Stimulated activated CD8-positive, alpha-beta memory T cell treated with anti-CD3 and anti-CD28 coated beads, Interleukin-7, amount 100 ng/mL, for 24 hours (primary cell): ENCODE results near the gene SLC48A1.

Experiments used
- DNase-seq: peaks from one replicate; pipeline ENCODE4 v3.0.0-alpha.2; 2020; ENCODE audit warnings: low read depth

Gene SLC48A1

GRCh38 chr12:47744778-47745436 is 28.1 kb upstream of the SLC48A1 start:
- no peak for DNase-seq

- no peak for DNase-seq
Measured at GRCh38 chr12:47745485-47746041, 27.5 kb upstream of the SLC48A1 start.

GRCh38 chr12:47746073-47746472 is 27.0 kb upstream of the SLC48A1 start:
- DNase-seq = no peak

- no peak for DNase-seq
Measured at GRCh38 chr12:47746523-47746922, 26.5 kb upstream of the SLC48A1 start.

GRCh38 chr12:47747126-47747525 is 25.9 kb upstream of the SLC48A1 start:
- DNase-seq = no peak

- no peak for DNase-seq
Measured at GRCh38 chr12:47747596-47748506, 25.2 kb upstream of the SLC48A1 start.

GRCh38 chr12:47748507-47748828 is 24.6 kb upstream of the SLC48A1 start:
- DNase-seq = no peak

GRCh38 chr12:47748899-47749298 is 24.1 kb upstream of the SLC48A1 start:
- no peak for DNase-seq

GRCh38 chr12:47750229-47750798 is 22.7 kb upstream of the SLC48A1 start:
- DNase-seq = no peak

- DNase-seq = no peak
Measured at GRCh38 chr12:47750916-47751470, 22.0 kb upstream of the SLC48A1 start.

GRCh38 chr12:47751561-47751960 is 21.5 kb upstream of the SLC48A1 start:
- DNase-seq = no peak

- no peak for DNase-seq
Measured at GRCh38 chr12:47752121-47752520, 20.9 kb upstream of the SLC48A1 start.

GRCh38 chr12:47752552-47752951 is 20.5 kb upstream of the SLC48A1 start:
- no peak for DNase-seq

GRCh38 chr12:47753021-47754001 is 19.7 kb upstream of the SLC48A1 start:
- DNase-seq = no peak

- DNase-seq = no peak
Measured at GRCh38 chr12:47754126-47754525, 18.9 kb upstream of the SLC48A1 start.

GRCh38 chr12:47754881-47755280 is 18.2 kb upstream of the SLC48A1 start:
- no peak for DNase-seq

GRCh38 chr12:47755655-47756562 is 17.1 kb upstream of the SLC48A1 start:
- DNase-seq = no peak

- DNase-seq = no peak
Measured at GRCh38 chr12:47757364-47757839, 15.6 kb upstream of the SLC48A1 start.

- DNase-seq = no peak
Measured at GRCh38 chr12:47757840-47758583, 15.0 kb upstream of the SLC48A1 start.

- no peak for DNase-seq
Measured at GRCh38 chr12:47758584-47758833, 14.5 kb upstream of the SLC48A1 start.
